ENCODE results near the gene SLC5A10. TPM values are rescaled to one million over a fixed set of nuclear protein-coding genes. Genes with fewer than 3 reads are reported as not detected.
A peak's percentile ranks its signal among the peaks of the same experiment; 100 is the strongest.

Gene SLC5A10
- total and polyA plus RNA-seq, 8 donors = 0.60 to 1.0 (median 0.77) TPM; not detected in 2

DNA sequence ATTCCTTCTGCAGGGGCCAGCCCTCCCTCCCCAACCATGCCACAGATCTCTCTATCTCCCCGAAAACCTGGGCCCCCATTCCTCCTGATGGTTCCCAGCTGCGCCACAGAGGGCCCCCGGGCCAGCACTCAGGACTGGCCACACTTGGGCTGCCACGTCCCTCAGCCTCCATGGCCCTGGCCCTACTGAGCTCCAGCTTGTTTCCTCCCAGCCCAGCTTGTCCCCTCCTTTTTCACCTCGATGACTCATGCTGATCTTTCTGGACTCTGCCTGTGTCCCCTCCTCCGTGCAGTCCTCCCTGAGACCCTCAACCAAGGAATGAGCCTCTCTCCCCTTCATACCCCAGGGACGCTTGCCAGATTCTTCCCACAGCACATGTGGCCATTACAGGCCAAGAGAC lies 63.5 kb downstream of the SLC5A10 start:
- peak in 1 of 4 donors; percentile 61 for DNase-seq
- no peak for ATAC-seq
- no peak overlapping the region for H3K4me3 ChIP-seq
- TF ChIP-seq, protein P1, sequence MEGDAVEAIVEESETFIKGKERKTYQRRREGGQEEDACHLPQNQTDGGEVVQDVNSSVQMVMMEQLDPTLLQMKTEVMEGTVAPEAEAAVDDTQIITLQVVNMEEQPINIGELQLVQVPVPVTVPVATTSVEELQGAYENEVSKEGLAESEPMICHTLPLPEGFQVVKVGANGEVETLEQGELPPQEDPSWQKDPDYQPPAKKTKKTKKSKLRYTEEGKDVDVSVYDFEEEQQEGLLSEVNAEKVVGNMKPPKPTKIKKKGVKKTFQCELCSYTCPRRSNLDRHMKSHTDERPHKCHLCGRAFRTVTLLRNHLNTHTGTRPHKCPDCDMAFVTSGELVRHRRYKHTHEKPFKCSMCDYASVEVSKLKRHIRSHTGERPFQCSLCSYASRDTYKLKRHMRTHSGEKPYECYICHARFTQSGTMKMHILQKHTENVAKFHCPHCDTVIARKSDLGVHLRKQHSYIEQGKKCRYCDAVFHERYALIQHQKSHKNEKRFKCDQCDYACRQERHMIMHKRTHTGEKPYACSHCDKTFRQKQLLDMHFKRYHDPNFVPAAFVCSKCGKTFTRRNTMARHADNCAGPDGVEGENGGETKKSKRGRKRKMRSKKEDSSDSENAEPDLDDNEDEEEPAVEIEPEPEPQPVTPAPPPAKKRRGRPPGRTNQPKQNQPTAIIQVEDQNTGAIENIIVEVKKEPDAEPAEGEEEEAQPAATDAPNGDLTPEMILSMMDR (IDR thresholded peaks at IDR 0.05) = no peak
- no peaks in the 10 kb centered on the region for H3K27me3 ChIP-seq
- H3K9me3 ChIP-seq = no peaks in the 10 kb centered on the region
- H3K36me3 ChIP-seq = no peaks in the 10 kb centered on the region
- no peak overlapping the region for H3K27ac ChIP-seq
- H3K4me1 ChIP-seq = no peaks in the 10 kb centered on the region
- intact Hi-C loops (cut with DNase I) = no loop called here

DNA sequence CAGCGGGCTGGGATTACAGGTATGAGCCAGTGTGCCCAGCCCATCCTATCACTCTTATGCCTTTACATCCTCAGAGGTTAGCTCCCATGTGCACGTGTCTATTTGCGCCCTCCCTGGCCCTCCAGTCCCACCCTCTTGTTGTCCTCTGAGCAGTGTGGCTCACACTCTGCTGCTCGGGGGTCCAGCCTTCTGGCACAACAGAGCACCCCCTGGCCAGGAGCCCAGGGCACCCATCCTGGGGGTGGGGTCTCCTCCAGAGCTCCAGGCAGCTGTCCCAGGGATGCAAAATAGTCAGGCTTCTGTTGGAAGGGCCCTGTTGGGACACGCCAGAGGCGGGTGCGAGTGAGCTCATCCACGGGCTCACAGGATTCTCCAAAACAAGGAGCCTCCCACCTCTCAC lies 64.3 kb downstream of the SLC5A10 start:
- Histone ChIP-seq H3K27me3 (no peaks in the 10 kb centered on the region), H3K4me1 (no peaks in the 10 kb centered on the region), H3K9me3 (no peaks in the 10 kb centered on the region), H3K27ac (no peak overlapping the region), H3K4me3 (no peak overlapping the region), H3K36me3 (no peaks in the 10 kb centered on the region)
- intact Hi-C loops (cut with DNase I) = no loop called here
- TF ChIP-seq, protein P1 (IDR thresholded peaks at IDR 0.05) = no peak
- peak in 1 of 4 donors; percentile 31 for DNase-seq
- no peak for ATAC-seq

DNA sequence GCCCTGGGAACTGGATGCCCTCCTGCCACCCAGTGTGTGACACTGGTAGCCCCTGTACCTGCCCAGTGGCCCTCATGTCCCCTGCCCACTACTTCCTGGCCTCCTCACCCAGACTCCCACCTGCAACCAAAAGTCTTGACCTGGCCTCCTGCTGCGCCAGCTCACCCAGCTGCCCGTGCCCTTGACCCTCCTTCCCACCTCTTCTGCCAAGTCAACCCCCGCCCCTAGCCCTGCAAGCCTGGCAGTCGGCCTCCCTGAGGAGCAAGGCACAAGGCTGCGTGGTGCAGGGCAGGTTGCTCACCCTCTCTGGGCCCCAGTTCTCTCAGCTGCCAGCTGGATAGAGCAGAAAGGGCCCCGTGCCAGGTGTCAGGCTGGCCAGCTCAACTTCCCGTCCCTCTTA lies 64.9 kb downstream of the SLC5A10 start:
- no peaks in the 10 kb centered on the region for H3K36me3 ChIP-seq
- H3K4me3 ChIP-seq = no peak overlapping the region
- TF ChIP-seq, protein P1 (IDR thresholded peaks at IDR 0.05) = no peak
- no peaks in the 10 kb centered on the region for H3K27me3 ChIP-seq
- no peaks in the 10 kb centered on the region for H3K4me1 ChIP-seq
- DNase-seq (peak in 1 of 4 donors; percentile 57), ATAC-seq (no peak)
- no peaks in the 10 kb centered on the region for H3K9me3 ChIP-seq
- H3K27ac ChIP-seq = no peak overlapping the region
- intact Hi-C loops (cut with DNase I) = no loop called here

DNA sequence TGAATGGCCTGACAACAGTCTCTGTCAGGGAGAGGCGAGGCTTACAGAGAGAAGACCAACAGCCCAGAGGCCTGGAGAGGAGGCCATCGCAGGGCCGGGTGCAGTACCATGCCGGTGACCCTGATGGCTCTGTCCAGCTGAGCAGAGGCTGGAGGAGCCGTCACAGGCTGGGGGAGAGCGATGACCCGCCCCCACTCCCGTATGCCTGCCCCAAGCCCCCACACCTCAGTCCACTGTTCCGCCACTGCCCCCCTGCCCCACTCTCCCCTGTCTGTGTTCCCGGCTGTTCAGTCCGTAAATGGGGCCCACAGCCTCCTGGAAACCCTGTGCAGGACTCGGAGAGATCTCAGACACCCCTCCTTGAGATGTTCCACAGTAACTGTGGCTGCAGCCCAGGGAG lies 65.4 kb downstream of the SLC5A10 start:
- Histone ChIP-seq H3K27me3 (no peaks in the 10 kb centered on the region), H3K27ac (no peak overlapping the region), H3K4me3 (no peak overlapping the region), H3K36me3 (no peaks in the 10 kb centered on the region), H3K9me3 (no peaks in the 10 kb centered on the region), H3K4me1 (no peaks in the 10 kb centered on the region)
- intact Hi-C loops (cut with DNase I) = no loop called here
- peak in 1 of 4 donors; percentile 48 for DNase-seq
- TF ChIP-seq, protein P1 (IDR thresholded peaks at IDR 0.05) = no peak
- no peak for ATAC-seq

DNA sequence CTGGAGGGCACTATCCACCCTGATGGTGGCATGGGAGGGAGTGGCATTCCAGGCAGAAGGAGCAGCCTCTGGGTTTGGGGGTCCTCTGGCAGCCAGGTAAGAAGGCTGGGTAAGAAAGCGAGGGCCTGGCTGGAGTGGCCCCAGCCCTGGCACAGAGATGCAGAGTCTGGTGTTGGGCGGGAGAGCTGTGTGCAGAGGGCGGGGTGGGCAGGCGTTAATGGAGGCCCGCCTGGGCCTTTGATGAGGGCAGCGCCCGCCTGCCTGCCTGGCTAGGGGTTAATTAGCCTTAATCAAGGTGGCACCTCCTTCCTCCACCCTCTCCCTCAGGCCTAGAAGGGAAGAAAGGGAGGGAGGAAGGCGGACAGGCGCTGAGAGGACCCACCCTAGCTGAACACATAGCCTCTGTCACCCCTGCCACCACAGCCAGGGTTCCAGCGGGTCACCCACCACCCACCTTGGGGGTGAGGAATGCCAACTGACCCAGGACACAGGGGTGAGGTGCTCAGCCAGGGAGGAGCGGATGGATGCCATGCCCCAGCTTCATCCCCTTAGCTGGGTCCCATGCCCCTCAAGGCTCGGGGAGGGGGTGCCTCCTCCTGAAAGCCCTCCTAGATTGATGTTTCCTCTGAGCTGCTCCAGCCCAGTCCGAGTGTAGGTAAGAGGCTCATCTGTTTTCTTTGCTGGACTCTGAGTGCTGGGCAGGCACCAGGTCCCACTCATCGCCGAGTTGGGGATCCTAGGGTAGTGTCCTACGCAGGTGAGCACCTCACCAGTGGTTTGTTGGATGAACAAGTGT lies 66.0 kb downstream of the SLC5A10 start:
- ATAC-seq = no peak
- peak in 1 of 4 donors; percentile 59 for DNase-seq
- H3K27ac ChIP-seq = no peak overlapping the region
- no peaks in the 10 kb centered on the region for H3K27me3 ChIP-seq
- no peak overlapping the region for H3K4me3 ChIP-seq
- intact Hi-C loops (cut with DNase I) = no loop called here
- H3K36me3 ChIP-seq = no peaks in the 10 kb centered on the region
- no peaks in the 10 kb centered on the region for H3K9me3 ChIP-seq
- TF ChIP-seq, protein P1 (IDR thresholded peaks at IDR 0.05) = no peak
- H3K4me1 ChIP-seq = no peaks in the 10 kb centered on the region

Measured in left lung (tissue), 10 donors.